Stromal cell of bone marrow (primary cell): ENCODE data around the gene NXPH2.
A peak's percentile ranks its signal among the peaks of the same experiment; 100 is the strongest.

Experiments used
- DNase-seq: peaks from one replicate; pipeline ENCODE4 v3.0.0-alpha.2; 2012; ENCODE audit warnings: low read depth

NXPH2 gene

GRCh38 chr2:138779781-138780445 lies at the start of gene NXPH2:
TSS of gene NXPH2 (minus strand) at chr2:138780390. CDS start at chr2:138780241, 149 bp downstream.
- no peak for DNase-seq

GRCh38 chr2:138829326-138829919 lies 49.2 kb upstream of the NXPH2 start:
- no peak for DNase-seq

- DNase-seq = peak; percentile 51
Observed at GRCh38 chr2:138827426-138828054, 47.4 kb upstream of the NXPH2 start.

- no peak for DNase-seq
Observed at GRCh38 chr2:138823666-138824065, 43.5 kb upstream of the NXPH2 start.

GRCh38 chr2:138819964-138820363 lies 39.8 kb upstream of the NXPH2 start:
- no peak for DNase-seq

GRCh38 chr2:138818556-138818955 lies 38.4 kb upstream of the NXPH2 start:
- DNase-seq = no peak

GRCh38 chr2:138814123-138814898 lies 34.1 kb upstream of the NXPH2 start:
- no peak for DNase-seq

GRCh38 chr2:138811431-138811830 lies 31.2 kb upstream of the NXPH2 start:
- no peak for DNase-seq

GRCh38 chr2:138794724-138795123 lies 14.5 kb upstream of the NXPH2 start:
- DNase-seq = no peak

GRCh38 chr2:138787053-138787666 lies 7.0 kb upstream of the NXPH2 start:
- peak; percentile 17 for DNase-seq

GRCh38 chr2:138782383-138782782 lies 2.2 kb upstream of the NXPH2 start:
- no peak for DNase-seq

GRCh38 chr2:138780908-138781307 lies 718 bp upstream of the NXPH2 start:
- no peak for DNase-seq

- DNase-seq = no peak
Observed at GRCh38 chr2:138780446-138780880, 273 bp upstream of the NXPH2 start.

- no peak for DNase-seq
Observed at GRCh38 chr2:138779406-138779780, 797 bp downstream of the NXPH2 start.

- no peak for DNase-seq
Observed at GRCh38 chr2:138777996-138778395, 2.2 kb downstream of the NXPH2 start.

- DNase-seq = no peak
Observed at GRCh38 chr2:138775736-138776135, 4.5 kb downstream of the NXPH2 start.

GRCh38 chr2:138771534-138771933 lies 8.7 kb downstream of the NXPH2 start:
- no peak for DNase-seq

GRCh38 chr2:138767101-138767500 lies 13.1 kb downstream of the NXPH2 start:
- DNase-seq = no peak

- DNase-seq = no peak
Observed at GRCh38 chr2:138766464-138766863, 13.7 kb downstream of the NXPH2 start.

GRCh38 chr2:138763971-138764370 lies 16.2 kb downstream of the NXPH2 start:
- no peak for DNase-seq

GRCh38 chr2:138762533-138762932 lies 17.7 kb downstream of the NXPH2 start:
- no peak for DNase-seq

GRCh38 chr2:138760676-138761075 lies 19.5 kb downstream of the NXPH2 start:
- DNase-seq = no peak
